HG03196 (cell line): Measurements from ENCODE around the gene SEZ6.

Experiments
- ATAC-seq: cut with Tn5 transposase; IDR thresholded peaks from one replicate; pipeline ENCODE4 v1.9.1; 2021; ENCODE audit not compliant: unreplicated experiment

SEZ6 gene

DNA sequence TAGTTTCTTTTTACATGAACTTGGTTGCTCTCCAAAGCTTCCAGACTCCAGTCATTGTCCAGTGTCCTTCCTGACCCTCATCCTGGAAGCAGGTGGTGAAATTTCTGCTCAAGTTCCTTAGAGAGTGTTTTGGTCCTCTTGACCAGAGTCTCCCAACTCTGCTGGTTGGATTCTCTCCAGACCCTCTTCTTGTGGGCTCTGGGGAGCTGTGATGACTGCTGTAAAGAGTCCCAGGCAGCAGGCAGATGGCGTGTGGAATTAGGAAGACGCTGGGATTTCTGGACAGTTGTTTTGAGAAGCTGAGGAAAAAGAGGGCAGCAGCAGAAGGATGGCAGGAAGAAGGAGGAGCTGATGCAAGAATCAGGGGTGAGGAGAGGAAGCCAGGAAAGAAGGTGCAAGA is 1.6 kb upstream of the SEZ6 start:
- ATAC-seq, result no peak

DNA sequence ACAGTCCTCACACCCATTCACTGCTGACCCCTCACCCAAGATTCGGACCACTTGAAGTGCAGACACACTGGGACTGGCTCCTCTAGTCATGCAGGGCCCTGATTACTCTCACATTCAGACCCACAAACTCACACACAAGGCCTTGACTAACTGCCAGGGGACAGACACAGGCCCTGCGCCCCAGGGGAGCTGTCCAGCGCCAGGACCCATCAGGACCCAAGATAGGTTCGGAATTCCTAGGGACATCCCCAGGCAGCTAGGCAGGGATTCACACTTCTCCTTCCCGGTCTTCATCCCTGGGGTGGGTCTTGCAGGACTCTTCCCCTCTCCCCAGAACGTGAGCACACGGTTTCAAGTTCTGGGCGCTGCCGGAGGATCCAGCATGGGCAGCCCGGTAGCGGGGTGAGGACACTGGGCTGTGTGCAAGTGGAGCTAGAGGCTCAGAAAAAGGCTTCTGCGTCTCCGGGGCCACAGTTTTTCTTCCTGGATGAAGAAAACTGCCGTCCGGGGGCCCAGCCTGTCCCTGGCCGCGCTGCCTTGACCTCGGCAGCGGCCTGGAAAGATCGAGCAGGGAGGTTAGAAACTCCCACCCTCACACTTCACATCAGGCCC is 1.6 kb downstream of the SEZ6 start:
- ATAC-seq, result no peak

DNA sequence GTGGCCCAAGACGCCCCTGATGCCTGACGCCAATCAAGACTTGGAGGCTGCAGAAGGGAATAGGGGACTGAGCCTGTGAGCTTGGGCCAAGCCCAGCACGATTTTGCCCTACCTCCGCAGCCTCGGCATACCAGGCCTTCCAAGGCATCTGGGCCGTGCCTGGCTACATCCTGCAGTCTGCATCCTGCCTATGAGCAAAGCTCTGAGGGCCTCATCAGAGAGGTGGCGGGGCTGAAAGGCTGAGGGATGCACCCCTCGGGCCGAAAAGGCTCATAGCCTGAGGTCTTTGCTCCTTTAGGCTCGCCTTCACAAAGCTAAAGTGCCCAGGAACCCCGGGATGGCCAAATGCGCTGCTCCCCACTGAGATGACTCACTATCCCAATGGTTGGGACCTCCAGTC is 2.5 kb downstream of the SEZ6 start:
- ATAC-seq, result no peak

DNA sequence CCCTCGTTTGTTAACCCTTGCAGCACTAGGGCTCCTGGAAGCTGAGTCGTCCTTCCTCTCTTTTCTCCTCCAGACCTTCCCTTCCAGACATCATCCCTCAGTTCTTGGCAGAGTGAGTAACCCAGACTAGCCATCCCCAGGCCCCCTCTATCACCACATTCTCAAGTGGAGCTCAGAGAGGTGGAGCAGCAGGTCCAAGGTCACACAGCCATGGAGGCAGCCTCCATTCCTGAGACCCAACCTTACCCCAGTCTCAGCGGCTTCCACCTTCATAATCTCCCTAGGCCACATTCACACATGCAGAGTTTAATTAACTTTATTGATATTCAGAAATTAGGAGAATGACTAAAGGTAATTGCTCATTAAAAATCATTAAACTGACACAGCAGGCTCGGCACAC is 3.0 kb downstream of the SEZ6 start:
- no peak for ATAC-seq

DNA sequence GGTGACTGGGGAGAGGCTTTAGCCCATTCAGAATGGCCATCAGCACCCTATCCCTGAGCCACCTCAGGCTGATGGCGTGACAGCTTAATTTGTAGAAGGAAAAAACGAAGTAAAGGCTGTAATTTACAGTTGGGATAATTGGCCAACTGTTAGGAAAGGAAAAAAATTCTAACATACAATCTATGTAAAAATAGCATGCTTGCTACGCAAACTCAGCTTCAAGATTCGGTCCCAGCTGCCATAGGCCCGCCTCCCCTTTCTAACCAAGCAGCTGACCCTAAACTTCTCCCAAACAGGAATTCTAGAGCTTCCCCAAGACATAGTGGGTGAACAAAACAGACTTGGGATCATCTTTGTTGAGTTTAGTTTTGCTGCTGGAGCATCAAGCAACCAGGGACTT is 4.9 kb downstream of the SEZ6 start:
- no peak for ATAC-seq

DNA sequence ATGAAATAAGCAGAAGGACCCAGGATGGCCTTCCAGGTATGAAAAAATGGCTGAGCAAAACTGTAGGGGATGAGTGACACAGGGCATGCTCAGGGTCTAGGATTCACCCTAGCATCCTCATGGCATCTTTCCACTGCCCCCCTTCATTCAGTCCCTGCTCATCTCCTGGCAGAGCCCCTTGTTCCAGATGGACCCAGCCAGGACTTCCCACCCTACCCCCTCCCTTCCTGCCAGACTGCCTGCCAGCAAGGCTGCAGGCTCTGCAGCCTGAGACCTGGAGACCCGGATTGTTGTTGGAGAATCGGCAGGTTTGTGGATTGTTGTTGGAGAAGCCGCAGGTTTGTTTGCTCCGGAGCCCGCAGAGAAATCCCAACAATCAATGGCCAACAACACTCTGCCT is 6.6 kb downstream of the SEZ6 start:
- ATAC-seq, result no peak

DNA sequence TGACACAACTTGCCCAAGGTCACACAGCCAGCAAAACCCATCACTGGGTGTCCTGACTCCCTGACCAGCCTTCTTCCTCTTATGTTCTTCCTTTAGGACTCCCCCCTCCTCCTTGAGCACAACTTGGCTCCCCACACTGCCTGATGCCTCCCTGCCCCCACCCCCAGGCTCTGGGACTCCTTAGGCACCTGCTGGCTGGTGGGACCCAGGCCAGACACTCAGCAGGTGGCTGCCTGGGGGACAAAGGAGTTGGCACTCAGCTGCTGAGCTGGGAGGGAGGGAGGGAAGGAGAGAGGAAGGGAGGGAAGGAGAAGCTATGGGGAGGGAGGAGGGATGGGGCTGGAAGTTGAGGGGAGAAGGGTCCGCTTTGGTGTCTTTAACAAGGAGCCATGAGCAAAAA is 8.0 kb downstream of the SEZ6 start:
- no peak for ATAC-seq

DNA sequence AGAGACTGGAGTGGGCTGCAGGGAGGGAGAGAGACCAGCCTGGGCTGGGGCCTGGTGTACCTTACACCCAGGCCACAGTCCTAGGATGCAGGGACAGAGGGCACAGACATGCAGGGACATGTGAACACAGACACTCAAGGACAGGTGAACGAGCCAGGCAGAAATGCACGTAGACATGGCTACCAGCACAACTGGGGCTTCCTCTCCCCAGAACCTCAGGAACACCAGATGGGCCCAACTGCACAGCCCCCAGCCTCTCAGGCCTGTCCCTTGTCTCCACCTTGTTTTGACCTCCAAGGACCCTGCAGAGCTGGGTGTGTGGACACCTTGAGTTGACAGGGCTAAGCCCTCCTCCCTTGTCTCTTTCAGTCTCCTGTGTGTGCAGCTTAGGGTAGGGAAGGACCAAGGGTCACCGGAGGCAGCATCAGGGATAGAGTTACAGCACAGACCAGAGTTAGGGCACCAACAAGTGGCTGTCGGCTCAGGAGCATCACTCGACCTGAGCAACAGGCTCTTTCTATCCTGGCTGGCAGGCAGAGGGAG is 9.2 kb downstream of the SEZ6 start:
- no peak for ATAC-seq

DNA sequence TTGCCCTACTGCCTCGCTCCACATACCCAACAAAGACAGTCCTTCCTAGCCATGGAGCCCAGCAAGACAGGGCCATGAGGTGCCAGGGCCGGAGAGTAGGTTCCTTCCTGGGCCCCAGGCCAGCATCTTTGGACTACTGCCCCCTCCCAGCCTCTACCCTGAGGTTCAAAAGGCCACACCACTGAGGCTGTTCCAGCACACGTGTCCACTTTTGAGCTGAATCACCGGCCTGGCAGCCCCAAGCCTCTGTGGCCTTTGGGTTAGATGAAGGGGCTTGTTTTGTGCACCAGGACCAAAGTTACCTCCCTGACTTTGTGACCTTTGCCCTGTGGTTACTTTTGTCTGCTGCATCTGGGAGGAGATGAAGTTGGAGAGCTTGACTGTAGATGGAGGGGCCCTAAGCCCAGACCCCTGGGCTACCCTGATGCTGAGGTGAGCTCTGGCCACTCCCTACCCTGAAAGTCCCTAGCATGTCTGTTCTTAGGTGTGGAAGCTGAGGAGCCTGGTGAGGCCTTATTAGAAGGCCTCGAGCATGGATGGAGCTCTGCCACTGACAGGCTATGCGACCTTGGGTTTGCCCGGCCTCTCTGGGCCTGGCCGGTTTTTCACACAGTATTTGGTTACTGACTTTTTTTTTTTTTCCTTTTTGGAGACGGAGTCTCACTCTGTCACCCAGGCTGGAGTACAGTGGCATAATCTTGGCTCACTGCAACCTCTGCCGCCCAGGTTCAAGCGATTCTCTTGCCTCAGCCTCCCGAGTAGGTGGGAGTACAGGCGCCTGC is 12.0 kb downstream of the SEZ6 start:
- ATAC-seq, result no peak

DNA sequence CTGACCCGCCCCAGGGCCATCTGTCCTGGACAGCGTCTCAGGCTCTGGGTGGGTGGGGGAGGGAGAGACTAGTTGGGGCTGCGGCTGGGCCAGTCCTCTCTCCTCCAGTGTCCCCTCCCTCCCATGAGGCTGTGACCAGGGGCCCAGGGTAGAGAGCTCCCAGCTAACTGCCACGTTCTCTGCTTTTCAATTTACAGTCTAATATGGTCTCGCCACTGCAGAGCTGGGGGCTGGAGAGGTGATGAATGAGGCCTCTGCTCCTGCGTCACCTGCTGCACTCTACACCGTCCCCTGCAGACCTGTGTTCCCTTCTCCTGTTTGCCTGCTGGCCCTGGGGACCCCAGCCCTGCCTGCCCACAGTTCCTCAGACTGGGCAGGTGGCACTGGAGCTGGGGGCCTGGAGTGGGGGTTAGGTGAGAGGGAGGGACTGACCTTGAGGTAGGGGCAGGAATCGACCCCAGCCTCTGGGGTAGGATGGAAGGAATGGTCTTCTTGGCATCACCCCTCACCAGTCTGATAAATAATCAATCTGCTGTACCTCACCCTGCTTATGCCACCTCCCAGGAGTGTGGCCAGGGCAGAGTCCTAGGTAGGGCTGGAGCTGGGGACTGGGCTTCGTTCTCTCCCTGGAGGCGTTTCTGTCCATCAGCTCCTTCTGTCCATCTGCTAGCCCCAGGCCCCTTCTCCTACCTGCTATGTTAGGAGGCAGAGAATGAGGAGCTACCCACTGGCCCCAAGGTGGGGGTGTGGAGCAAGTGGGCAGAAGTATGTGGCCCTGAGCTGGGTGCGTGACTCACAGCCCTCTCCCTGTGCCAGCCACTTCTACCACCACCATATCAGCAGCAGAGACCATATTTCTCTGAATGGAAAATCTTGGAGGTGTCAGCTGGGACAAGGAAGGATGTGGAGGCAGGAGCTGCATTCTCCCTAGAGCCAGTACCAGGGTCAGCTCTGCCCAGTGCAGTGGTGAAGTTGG is 12.9 kb downstream of the SEZ6 start:
- no peak for ATAC-seq

DNA sequence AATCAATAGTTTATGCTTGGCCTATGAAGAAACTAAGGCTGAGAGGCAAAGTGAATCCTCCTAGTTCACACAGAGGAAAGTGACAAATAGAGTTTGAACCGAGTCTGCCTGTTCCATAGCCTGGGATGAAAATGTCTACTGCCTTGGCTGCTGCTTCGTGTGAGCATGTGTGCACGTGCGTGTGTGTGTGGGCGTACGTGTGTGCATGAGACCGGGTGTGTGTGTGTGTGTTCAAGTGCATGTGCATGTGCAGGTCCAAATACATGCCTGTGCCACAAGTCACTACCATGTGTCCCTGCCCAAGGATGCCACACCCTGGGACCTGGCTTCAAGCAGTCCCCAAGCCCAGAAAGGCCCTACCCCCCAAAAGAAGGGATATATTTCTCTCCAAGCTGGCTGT is 13.6 kb downstream of the SEZ6 start:
- ATAC-seq, result no peak

DNA sequence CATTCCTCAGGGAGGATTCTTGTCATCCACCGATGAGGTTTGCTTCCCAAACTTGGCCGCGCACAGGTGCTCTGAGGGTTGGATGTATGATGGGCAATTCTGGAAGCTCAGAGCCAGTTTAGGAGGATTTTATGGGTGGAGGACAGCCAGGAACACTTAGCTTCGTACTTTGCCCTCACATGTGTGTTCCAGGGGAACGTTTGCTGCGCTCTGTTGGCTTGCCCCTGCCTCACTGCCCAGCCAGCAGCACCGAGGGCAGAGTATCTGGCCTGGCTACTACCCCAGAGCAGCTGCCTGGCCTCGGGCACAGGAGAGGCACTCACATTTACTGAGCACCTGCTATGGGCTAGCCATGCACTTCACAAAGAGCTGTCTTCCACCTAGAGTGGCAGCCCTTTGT is 14.1 kb downstream of the SEZ6 start:
- no peak for ATAC-seq

DNA sequence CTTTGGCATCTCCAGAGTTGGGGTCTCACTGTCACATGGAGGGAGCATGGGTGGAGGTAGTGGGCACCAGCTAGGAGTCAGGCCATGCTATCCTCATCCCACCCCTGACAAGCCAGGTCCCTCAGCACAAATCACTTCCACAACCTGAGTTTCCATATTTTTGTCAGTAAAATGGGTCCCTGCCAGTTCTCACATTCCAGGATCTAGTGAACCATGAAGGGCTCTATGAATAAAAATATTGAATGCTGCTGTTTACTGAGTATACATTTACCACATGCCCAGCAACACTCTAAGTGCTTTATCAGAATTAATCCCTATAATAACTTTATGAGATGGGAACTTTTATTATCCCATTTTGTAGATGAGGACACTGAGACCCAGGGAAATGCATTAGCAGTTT is 16.8 kb downstream of the SEZ6 start:
- no peak for ATAC-seq

DNA sequence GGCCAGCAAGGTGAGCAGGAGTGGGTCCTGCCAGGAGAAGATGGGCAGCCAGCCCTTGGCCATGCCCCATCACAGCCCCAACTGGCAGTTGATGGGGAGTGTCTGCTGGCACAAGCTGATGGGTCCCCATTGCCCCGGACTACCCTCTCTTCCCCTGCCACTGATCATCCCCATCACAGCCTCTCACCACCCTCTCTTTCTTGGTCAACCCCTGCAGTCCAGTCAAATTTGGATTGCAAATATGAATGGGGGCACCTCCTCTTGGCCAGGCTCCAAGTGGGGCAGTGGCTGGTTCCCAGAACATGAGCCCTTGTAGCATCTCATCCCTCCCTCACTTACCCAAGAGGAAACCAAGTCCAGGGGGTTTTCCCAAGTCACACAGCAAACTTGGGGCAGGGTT is 17.4 kb downstream of the SEZ6 start:
- no peak for ATAC-seq

DNA sequence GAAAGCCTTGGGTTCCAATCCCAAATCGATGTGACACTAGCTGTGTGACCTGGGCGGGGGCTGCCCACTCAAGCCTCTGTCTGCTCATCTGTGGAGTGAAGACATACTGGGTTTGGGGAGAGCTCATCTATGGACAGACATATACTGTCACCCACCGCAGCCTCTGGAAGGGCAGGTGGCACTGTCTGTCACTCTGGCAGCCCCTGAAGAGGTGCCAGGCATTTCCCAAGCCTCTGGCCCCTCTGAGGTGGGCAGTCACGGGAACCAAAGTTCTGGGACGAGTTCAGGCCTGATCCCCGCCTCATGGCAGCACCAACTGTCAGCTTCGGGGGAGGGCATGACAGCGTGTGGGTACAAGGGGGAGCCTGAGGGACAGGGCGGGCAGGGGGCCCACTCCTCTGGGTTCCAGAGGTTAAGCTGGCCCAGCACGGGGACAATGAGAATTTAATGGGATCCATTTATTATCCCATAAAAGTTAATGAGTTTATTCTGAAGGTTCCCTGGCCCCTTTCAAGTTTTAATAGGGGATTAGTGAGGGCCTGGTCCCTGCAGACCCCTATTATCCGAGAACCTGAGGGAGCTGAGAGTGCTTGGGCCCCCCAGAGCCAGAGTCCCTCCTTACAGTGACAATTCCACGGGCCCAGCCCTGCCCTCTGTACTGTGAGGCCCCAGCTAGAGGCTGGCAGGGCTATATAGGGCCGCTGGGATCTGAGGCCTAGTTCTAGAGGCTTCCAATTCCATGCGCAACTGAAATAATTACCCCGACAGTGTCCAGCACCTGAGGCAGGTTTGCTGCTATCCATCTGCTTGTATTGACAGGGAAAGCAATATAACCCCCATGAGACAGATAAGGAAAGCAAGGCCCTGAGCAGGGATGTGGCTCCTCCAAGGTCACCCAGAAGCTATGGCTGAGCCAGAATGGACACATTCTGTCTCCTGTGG is 18.8 kb downstream of the SEZ6 start:
- no peak for ATAC-seq

DNA sequence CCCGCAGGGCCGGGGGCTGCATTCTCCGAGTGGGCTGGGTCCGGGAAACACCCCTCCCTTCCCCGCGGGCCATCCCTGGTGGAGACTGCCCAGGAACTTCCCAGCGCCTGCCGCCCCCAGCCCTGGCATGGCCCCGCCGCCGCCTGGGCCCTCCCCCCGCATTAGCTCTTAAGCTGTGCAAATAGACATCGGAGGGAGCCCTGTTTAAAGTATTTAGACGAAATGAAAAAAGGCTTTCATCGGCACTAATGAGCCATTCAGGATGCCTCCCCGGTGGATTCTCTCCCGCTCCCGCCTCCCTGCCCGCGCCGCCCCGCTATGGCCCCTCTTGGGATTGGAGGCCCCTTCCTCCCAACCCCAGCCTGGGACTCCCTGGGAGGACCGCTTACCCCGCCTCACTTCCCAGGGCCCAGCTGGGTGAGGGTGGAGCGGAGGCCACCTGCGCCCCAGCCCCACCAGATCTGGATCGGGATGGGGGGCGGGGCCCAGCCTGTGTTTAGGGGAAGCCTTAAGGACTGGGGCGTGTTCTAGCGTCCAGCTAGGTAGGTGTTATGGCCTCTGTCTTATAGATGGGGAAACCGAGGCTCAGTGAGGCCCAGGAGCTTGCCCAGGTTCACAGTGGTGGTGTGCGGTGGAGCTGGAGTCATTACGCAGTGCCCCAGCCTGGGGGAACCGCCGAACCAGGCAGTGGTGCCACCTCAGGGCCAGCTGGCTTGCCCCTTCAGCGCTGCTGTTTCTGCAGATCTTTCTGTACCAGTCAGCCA is 19.7 kb downstream of the SEZ6 start:
- ATAC-seq, result no peak

DNA sequence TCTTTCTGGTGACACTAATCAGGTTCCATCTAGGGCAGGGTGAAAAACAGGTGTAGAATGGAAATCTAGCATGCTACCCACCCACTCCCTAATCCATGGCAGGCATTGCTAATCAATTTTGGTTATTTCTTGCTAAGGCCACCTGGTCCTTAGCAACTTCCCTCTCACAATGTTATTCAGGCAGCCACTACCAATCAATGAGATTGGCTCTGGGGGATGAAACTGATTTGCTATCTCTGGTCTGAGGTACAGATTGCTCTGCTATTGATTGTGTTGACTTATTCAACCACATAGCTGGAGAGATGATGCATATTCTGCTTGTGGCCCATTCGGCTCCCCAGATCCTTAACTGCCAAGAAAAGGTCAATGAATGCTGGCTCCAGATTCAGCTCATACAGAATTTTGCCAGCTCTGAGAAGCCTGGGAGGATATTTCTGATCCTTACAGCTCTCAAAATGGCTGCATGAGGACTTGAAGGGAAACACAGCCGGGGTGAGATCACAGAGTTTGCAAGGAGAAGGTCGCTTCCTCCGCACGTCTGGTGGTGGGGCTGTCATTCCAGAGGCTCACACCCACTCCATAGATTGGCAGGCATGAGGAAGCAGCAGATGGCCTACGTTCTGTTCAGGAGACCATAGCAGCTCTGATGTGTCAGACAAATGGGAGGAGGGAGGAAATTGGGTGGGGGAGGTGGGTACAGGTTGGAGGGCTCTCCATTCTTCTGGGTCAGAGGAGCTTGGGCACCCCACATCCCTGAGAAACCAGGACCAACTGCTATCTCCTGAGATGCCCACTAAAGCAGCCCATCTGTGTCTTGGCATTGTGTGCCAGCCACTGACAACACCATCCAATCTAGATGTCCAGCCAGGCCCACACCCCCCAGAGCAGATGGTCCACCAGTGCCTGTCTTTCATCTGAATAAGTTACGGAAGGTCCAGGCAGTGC is 22.3 kb downstream of the SEZ6 start:
- no peak for ATAC-seq

DNA sequence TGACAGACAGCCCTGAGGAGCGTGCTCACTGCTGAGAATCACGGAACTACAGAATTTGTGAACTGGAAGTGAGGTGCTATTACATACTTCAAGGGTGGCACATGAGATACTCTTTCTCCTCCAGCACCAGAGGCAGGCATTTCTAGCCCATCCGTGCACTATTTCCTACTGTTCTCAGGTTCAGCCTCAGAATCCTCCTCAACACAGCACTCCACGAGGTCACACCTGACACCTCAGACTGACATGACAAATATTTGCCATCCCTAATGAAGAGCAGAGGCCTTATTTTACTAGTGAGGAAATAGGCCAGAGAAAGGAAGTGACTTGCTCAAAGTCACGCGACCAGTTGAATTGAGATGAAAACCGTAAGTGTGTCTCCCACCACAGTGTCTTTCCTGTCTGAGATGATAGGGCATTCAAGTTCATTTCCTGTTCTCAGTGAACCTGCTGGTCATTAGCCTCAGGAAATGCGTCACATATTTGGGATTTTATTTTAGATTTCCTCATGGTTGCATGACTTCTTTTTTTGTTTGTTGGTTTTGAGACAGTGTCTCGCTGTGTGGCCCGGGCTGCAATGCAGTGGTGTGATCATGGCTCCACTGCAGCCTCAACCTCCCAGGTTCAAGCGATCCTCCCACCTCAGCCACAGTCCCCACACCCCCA is 23.6 kb downstream of the SEZ6 start:
- ATAC-seq, result no peak
